PFSK-1 (cell line): ENCODE measurements around the gene OR2L3. TPM values are rescaled to one million over a fixed set of nuclear protein-coding genes. Genes with fewer than 3 reads are reported as not detected.

Source experiments
- FOXP2 ChIP-seq: optimal IDR thresholded peaks from 2 replicates; pipeline ENCODE3; 2011; ENCODE audit warnings: borderline replicate concordance, control low read depth, inconsistent platforms; ENCODE audit not compliant: insufficient read depth; ENCODE audit errors: extremely low read length, extremely low read depth
- POLR2AphosphoS5 ChIP-seq: IDR thresholded peaks from 2 replicates; pipeline ENCODE4 v1.6.1; 2012; ENCODE audit warnings: low read depth, mild to moderate bottlenecking, control low read depth, low read length, moderate library complexity
- REST ChIP-seq, 2 experiments: IDR thresholded peaks; 2 replicates each; pipeline versions ENCODE4 v1.6.1 to v1.8.0; 2011 to 2012; ENCODE audit warnings: low read depth in 2 of 2, low read length in 2 of 2, control low read depth in 1 of 2, inconsistent platforms in 1 of 2, mild to moderate bottlenecking in 1 of 2, moderate library complexity in 1 of 2; ENCODE audit not compliant: insufficient read depth in 1 of 2
- SIN3A ChIP-seq: IDR thresholded peaks from 2 replicates; pipeline ENCODE4 v1.6.1; 2012; ENCODE audit warnings: mild to moderate bottlenecking, low read length, moderate library complexity, borderline replicate concordance; ENCODE audit not compliant: insufficient read depth
- TAF1 ChIP-seq: IDR thresholded peaks from 2 replicates; pipeline ENCODE4 v1.6.1; 2012; ENCODE audit warnings: low read length, control low read depth, borderline replicate concordance; ENCODE audit not compliant: insufficient read depth
- polyA plus RNA-seq: library from polyadenylated mRNA; unstranded; fragments of >200 nt; gene quantifications from one replicate; pipeline ENCODE4 v1.2.1, GENCODE V29; 2012; ENCODE audit warnings: low read depth, missing spikeins; ENCODE audit not compliant: insufficient read length

The OR2L3 gene
- not detected for polyA plus RNA-seq

- TF ChIP-seq FOXP2 (no peak), TAF1 (no peak), REST (IDR thresholded peaks at IDR 0.05; ENCODE audit: insufficient read depth in 1 of 2, low read depth in 2 of 2, low read length in 2 of 2) (no peak), SIN3A (no peak), POLR2AphosphoS5 (no peak)
Measured at GRCh38 chr1:248046536-248046935, at the start of gene OR2L3. TSS of gene OR2L3 (plus strand) at chr1:248046836. CDS start at chr1:248060682, 13,846 bp downstream.

- no peak for TF ChIP-seq POLR2AphosphoS5
- TF ChIP-seq FOXP2, result no peak
- no peak for TF ChIP-seq TAF1
- TF ChIP-seq REST (IDR thresholded peaks at IDR 0.05; ENCODE audit: insufficient read depth in 1 of 2, low read depth in 2 of 2, low read length in 2 of 2), result no peak
- TF ChIP-seq SIN3A, result no peak
Measured at GRCh38 chr1:247998811-247999210, 47.8 kb upstream of the OR2L3 start.

- TF ChIP-seq FOXP2 (no peak), REST (IDR thresholded peaks at IDR 0.05; ENCODE audit: insufficient read depth in 1 of 2, low read depth in 2 of 2, low read length in 2 of 2) (no peak), TAF1 (no peak), POLR2AphosphoS5 (no peak), SIN3A (no peak)
Measured at GRCh38 chr1:248000169-248000568, 46.5 kb upstream of the OR2L3 start.

- TF ChIP-seq REST (IDR thresholded peaks at IDR 0.05; ENCODE audit: insufficient read depth in 1 of 2, low read depth in 2 of 2, low read length in 2 of 2) (no peak), TAF1 (no peak), FOXP2 (no peak), POLR2AphosphoS5 (no peak), SIN3A (no peak)
Measured at GRCh38 chr1:248007778-248008177, 38.9 kb upstream of the OR2L3 start.

- TF ChIP-seq TAF1 (no peak), FOXP2 (no peak), REST (IDR thresholded peaks at IDR 0.05; ENCODE audit: insufficient read depth in 1 of 2, low read depth in 2 of 2, low read length in 2 of 2) (no peak), SIN3A (no peak), POLR2AphosphoS5 (no peak)
Measured at GRCh38 chr1:248009681-248010080, 37.0 kb upstream of the OR2L3 start.
